ENCODE results near the gene GLIPR2. TPM values are rescaled to one million over a fixed set of nuclear protein-coding genes. Genes with fewer than 3 reads are reported as not detected.
"Not testable (repeated sequence)": the region's sequence is repeated elsewhere in the genome, so short reads cannot be mapped to it uniquely, and the experiment has no call there.

The GLIPR2 gene
- total RNA-seq, 1 donor from 2014 or later = 45.6 TPM

DNA sequence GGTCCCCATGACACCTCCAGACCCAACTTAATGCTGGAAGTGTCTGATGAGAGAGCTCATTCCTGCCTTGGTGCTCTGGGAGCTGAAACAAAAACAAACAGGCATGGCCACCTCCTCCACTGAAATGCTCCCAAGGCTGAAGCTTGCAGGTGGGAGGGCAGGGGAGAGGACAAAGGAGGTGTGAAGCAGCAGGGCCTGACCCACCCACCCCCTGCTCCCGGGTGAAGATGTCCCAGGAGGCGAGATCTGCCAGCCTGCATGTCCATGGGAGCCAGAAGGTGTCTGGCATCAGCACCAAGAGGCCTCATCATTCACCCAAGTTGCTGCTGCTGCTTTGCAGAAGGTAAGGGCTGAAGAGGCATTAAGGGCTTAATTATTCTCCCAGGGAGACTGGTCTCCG lies 28.5 kb downstream of the GLIPR2 start:
- no peak for DNase-seq

DNA sequence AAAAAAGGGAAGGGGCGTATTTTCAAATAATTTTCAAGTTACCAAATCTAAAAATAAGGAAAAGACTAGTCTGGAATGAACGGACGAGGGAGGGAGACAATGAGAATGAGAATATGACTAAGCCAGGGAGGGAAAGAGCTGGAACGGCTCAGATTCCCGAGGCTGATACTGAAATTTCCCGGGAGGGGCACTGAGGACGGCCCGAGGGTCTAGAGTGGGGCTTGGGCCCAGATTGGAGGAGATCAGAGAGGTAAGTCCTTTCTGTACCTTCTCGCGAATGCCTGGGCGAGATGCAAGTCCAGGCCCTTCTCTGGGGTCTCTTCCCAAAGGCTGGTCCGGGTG lies 29.3 kb downstream of the GLIPR2 start:
- DNase-seq = peak; percentile 26

DNA sequence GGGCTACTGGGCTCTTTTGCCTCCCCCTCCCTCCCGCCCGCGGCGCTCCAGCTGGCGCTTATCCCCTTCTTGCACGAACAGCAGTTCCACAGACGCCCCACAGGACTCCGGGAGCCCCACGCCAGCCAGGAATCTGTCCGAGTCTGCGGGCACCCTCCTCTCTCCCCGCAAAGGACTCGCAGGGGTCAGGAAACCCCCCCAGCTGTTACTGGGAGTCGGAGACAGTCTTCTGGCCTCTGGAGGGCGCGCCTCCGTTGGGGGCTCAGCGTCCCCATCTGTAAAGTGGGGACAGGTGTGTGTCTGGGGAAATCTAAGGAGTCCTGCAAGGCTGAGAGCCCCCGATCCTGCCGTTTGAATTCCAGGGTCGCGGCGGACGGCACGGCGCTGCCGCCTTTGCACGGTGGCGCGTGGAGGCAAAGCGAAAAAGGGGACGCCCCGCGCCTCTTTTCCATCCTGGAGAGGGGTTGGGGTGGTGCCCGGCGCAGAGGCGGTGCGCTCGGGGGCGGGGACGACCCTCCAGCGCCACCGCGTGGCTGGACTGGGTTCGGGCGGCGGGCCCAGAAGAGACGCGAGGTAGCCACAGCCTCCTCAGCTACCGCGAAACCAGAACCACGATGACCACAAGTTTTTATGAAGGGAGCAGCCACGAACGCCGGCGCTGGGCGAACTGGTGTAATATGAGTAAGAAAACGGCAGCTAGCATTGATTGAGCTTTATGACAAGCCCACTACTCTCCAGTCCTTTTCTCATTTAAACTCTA lies 29.8 kb downstream of the GLIPR2 start:
- peak; percentile 84 for DNase-seq

DNA sequence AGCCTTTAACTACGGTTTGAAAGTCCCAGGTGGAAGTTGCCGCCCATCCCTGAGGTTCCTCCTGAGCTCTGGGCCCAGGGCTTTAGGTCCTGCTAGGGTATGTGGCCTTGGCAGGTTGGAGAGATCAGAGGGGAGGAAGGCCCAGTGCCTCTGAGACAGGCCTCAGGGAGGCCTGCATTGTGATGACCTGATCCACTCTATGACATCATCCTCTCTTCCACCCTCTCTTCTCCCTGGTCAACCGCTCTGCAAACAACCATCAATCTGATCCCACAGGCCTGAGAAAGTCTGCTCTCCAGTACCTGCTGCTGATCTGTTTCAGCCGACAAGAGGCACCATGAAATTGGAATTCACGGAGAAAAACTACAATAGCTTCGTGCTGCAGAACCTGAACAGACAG lies 32.6 kb downstream of the GLIPR2 start, which contains the start of gene CCIN:
Gene CCIN (plus strand): TSS at position 223 of the 400 bp plus-strand sequence. CDS start 115 bp downstream, at position 338.
- no peak for DNase-seq

- DNase-seq = no peak
Observed at GRCh38 chr9:36169708-36170107, 33.2 kb downstream of the GLIPR2 start.

- no peak for DNase-seq
Observed at GRCh38 chr9:36170531-36170930, 34.0 kb downstream of the GLIPR2 start.

DNA sequence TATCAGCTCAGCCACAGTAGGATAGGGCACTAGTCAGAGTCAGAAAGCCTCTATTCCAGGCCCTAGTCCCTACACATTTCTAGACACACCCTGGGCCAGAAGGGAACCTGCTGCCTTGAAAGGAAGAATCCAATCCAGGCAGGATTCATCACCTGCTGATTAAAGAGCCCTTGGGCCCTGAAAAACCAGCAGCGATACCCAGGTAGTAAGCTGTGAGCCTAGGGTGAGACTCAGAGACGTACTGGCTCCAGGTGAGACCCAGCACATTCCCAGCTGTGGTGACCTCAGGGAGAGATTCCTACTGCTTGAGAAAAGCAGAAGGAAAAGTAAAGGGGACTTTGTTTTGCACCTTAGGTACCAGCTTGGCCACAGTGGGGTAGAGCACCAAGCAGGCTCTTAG lies 37.3 kb downstream of the GLIPR2 start:
- DNase-seq = no peak

DNA sequence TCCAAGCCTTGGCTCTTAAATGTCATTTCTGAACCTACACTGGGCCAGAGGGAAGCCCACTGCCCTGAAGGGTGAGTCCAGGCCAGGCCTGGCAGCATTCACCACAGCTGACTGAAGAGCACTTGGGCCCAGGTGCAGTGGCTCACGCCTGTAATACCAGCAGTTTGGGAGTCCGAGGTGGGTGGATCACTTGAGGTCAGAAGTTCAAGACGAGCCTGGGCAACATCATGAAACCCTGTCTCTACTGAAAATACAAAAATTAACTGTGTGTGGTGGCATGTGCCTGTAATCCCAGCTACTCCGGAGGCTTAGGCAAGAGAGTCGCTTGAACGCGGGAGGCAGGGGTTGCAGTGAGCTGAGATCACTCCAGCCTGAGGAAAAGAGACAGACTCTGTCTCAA lies 37.7 kb downstream of the GLIPR2 start:
- no peak for DNase-seq

DNA sequence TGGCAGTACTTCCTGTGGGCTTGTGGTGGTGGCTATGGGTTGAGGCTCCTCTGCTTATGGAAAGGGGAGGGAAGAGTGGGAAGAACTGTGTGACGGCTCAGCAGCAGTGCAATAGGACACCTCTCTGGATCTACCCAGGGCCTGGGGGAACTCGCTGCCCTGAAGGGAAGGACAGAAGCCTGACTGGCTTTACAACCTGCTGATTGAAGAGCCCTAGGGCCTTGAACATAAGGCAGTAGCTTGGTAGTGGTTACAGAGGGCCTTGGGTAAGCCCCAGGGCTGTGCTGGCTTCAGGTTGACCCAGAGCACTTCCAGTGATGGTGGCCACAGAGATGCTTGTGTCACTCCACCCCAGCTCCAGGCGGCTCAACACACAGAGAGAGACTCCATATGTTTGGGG lies 38.2 kb downstream of the GLIPR2 start:
- no peak for DNase-seq

DNA sequence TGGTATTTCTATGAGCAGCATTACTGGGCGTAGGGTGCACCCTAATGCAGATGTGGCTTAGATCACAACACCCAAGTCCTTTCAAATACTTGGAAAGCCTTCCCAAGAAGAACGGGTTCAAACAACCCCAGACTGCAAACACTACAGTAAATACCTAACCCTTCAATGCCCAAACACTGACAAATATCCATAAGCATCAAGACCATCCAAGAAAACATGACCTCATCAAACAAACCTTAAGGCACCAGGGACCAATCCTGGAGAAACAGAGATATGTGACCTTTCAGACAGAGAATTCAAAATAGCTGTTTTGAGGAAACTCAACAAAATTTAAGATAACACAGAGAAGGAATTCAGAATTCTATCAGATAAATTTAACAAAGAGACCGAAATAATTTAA lies 38.7 kb downstream of the GLIPR2 start:
- not testable (repeated sequence) for DNase-seq

- not testable (repeated sequence) for DNase-seq
Observed at GRCh38 chr9:36176496-36176895, 40.0 kb downstream of the GLIPR2 start.

- no peak for DNase-seq
Observed at GRCh38 chr9:36177571-36177970, 41.0 kb downstream of the GLIPR2 start.

DNA sequence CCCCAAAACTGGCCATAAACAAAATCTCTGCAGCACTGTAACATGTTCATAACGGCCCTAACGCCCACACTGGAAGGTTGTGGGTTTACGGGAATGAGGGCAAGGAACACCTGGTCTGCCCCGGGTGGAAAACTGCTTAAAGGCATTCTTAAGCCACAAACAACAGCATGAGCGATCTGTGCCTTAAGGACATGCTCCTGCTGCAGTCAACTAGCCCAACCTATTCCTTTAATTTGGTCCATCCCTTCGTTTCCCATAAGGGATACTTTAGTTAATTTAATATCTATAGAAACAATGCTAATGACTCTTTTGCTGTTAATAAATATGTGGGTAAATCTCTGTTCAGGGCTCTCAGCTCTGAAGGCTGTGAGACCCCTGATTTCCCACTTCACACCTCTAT lies 43.7 kb downstream of the GLIPR2 start:
- DNase-seq = not testable (repeated sequence)

GRCh38 chr9:36187414-36187813 lies 50.9 kb downstream of the GLIPR2 start:
- no peak for DNase-seq

DNA sequence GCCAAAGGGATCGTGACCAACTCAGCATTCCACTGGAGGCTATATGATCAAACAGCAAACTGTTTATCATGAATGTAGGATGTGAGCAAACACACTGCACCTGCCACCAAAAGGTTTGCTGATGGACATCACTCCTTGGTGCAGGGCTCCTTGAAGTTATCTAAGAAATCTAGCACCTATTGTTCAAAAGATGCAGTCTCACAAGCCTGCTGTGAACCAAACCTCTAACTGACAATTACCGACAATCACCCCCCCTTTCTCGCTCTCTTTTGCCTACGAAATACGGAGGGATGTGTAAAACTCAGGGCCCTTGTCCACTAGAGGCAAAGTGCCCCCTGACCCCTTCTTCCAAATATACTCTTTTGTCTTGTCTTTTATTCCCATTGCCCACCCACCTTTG lies 51.7 kb downstream of the GLIPR2 start:
- DNase-seq = no peak

- peak; percentile 47 for DNase-seq
Observed at GRCh38 chr9:36189976-36190375, 53.4 kb downstream of the GLIPR2 start.

- DNase-seq = peak; percentile 99
Observed at GRCh38 chr9:36190388-36191289, 54.1 kb downstream of the GLIPR2 start, which contains the start of gene CLTA. TSS of gene CLTA (plus strand) at chr9:36190921. CDS start at chr9:36191057, 136 bp downstream.

DNA sequence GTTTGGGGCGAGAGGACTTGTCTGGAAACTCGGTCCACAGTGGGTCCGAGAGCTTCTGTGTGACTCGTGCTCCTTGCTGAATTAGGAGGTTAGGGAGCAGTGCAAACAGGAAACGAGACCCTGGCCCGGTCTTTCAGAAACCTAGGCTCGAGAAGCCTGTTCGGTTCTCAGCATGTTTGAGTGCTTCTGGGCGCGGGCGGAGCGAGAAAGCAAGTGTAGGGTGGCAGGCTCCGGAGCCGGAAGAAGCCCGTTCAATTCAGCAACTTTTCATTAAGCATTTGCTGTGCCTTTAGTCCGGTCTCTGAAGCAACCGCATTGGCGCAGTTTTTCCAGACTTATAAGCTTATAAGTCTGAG lies 54.7 kb downstream of the GLIPR2 start:
- DNase-seq = peak; percentile 53

DNA sequence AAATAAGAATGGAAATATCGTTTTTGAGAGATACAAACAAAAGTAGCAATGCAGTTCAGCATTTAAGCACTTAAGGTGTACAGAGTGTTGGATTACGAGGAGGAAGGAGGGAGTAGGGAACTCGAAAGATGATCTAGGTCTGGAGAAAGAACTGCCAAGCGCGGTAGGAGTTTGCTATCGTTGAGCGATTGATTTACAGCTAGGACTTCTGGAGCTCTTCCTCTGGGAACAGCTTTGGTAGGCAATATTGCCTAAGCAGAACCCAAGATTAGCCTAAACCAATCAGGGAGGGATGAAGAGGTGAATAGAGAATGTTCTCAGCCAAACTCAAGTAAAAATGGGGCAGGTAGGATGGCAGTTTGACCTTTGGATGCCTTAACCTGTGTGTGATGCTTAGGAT lies 55.2 kb downstream of the GLIPR2 start:
- DNase-seq = peak; percentile 26

DNA sequence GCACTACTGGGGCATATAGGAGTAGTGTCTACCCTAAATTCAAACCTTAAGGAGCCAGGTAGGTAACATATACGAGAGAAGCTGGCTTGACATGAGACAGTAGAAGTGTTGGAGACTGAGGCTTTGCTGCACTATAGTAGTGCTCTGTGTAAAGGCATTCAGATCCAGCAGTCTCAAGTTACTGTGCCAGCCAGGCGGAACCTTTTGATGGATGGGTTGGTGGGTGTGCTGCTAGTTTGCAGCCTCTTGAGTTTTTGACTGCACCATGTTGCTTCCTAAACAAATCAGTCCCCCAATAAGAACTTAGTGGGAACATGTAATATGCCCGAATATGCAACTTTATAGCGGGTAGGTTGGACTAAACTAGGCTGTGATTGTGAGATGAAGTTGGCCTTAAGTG lies 55.7 kb downstream of the GLIPR2 start:
- DNase-seq = no peak

GRCh38 chr9:36193023-36193422 lies 56.5 kb downstream of the GLIPR2 start:
- DNase-seq = no peak

DNA sequence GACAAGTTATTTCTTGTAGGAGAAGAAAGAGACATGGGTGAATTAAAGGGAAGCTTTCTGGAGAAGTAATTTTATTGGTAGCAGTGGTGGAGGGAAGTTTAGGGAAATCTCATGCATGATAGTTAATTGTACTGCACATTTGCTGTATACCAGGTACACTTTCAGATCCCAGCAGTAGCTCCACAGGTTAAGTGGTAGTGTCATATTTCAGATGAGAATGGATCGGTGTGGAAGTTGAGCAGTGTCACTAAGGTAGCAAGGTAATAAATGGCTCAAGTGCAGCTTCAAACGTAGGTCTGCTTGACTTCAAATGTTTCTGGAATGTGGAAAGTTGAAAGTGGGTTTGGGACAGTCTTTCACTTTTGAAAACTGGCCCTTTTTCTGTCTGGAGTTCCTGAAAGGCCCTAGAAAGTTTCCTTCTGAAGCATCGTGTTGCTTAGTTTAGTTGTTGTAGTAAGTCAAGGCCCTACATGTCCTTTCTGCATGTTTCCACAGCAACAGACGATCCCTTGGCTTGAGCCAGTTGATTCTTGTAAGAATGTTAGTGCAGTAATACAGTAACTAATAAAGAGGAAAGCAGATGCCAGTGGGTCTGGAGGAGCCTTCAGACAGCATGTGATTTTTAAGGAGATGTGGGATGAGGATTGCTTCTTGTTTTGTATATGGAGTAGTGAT lies 57.9 kb downstream of the GLIPR2 start:
- DNase-seq = no peak

GRCh38 chr9:36204906-36205547 lies 68.5 kb downstream of the GLIPR2 start:
- DNase-seq = peak; percentile 57

All from dermis blood vessel endothelial cell (primary cell).